GM20000 (cell line): ENCODE results near the gene BTBD6.
"Not testable (repeated sequence)": the region's sequence is repeated elsewhere in the genome, so short reads cannot be mapped to it uniquely, and the experiment has no call there.

Experiments
- DNase-seq: peaks from one replicate; pipeline ENCODE4 v3.0.0; 2012; ENCODE audit warnings: low spot score
- CTCF ChIP-seq: IDR thresholded peaks from 2 replicates; pipeline ENCODE4 v1.5.1; 2012; ENCODE audit warnings: mild to moderate bottlenecking, control low read depth; ENCODE audit errors: extremely low read depth, missing control alignments

BTBD6 gene

GRCh38 chr14:105274637-105275036 is 26.3 kb downstream of the BTBD6 start:
- no peak for TF ChIP-seq CTCF
- no peak for DNase-seq

GRCh38 chr14:105275267-105275946 is 27.1 kb downstream of the BTBD6 start:
- DNase-seq: no peak
- TF ChIP-seq CTCF: no peak

GRCh38 chr14:105277448-105277847 is 29.1 kb downstream of the BTBD6 start:
- DNase-seq: not testable (repeated sequence)

- DNase-seq: no peak
Measured at GRCh38 chr14:105279642-105280361, 31.5 kb downstream of the BTBD6 start.

GRCh38 chr14:105280525-105280924 is 32.2 kb downstream of the BTBD6 start:
- DNase-seq: no peak
- no peak for TF ChIP-seq CTCF

More at GRCh38 chr14:105279642-105280361, 31.5 kb downstream of the BTBD6 start:
- TF ChIP-seq CTCF: no peak

- DNase-seq: peak; percentile 74
- peak; percentile 40 for TF ChIP-seq CTCF
Measured at GRCh38 chr14:105281371-105282097, 33.2 kb downstream of the BTBD6 start.

GRCh38 chr14:105282098-105282725 is 33.9 kb downstream of the BTBD6 start:
- no peak for DNase-seq
- no peak for TF ChIP-seq CTCF
